ENCODE data around the gene CRHR1.

DNA sequence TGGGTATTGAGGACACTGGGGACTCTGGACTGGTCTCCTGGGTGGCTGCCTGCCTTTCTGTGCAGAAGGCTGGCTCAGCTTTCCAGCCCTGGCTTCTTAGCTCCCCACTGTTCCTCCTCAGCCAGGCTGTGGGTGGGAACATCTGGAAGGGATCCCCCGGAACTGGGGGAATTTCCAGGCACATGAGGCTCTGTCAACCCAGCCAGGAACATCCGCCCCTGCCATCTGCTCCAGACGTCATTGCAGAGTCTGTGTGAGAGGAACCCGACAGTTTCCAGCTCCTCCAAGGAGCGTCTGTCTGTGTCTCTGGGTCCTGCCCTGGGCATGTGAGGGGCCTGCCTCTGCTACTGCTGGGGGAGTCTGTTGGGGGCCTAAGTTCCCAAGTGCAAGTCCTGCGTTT lies 36.2 kb upstream of the CRHR1 start:
- TF ChIP-seq, protein P1, sequence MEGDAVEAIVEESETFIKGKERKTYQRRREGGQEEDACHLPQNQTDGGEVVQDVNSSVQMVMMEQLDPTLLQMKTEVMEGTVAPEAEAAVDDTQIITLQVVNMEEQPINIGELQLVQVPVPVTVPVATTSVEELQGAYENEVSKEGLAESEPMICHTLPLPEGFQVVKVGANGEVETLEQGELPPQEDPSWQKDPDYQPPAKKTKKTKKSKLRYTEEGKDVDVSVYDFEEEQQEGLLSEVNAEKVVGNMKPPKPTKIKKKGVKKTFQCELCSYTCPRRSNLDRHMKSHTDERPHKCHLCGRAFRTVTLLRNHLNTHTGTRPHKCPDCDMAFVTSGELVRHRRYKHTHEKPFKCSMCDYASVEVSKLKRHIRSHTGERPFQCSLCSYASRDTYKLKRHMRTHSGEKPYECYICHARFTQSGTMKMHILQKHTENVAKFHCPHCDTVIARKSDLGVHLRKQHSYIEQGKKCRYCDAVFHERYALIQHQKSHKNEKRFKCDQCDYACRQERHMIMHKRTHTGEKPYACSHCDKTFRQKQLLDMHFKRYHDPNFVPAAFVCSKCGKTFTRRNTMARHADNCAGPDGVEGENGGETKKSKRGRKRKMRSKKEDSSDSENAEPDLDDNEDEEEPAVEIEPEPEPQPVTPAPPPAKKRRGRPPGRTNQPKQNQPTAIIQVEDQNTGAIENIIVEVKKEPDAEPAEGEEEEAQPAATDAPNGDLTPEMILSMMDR (conservative IDR thresholded peaks at IDR 0.05) = no peak
- TF ChIP-seq ZFX (IDR thresholded peaks at IDR 0.05) = no peak

All from C4-2B (cell line).